NCI-H446 treated with DMSO at 0.1 percent for 48 hours (cell line): ENCODE measurements around the gene LMAN1L.
"Not testable (repeated sequence)": the region's sequence is repeated elsewhere in the genome, so short reads cannot be mapped to it uniquely, and the experiment has no call there.

Experiments
- DNase-seq: peaks from one replicate; lab custom pipeline; 2025; lab: John Stamatoyannopoulos, UW

Gene LMAN1L

DNA sequence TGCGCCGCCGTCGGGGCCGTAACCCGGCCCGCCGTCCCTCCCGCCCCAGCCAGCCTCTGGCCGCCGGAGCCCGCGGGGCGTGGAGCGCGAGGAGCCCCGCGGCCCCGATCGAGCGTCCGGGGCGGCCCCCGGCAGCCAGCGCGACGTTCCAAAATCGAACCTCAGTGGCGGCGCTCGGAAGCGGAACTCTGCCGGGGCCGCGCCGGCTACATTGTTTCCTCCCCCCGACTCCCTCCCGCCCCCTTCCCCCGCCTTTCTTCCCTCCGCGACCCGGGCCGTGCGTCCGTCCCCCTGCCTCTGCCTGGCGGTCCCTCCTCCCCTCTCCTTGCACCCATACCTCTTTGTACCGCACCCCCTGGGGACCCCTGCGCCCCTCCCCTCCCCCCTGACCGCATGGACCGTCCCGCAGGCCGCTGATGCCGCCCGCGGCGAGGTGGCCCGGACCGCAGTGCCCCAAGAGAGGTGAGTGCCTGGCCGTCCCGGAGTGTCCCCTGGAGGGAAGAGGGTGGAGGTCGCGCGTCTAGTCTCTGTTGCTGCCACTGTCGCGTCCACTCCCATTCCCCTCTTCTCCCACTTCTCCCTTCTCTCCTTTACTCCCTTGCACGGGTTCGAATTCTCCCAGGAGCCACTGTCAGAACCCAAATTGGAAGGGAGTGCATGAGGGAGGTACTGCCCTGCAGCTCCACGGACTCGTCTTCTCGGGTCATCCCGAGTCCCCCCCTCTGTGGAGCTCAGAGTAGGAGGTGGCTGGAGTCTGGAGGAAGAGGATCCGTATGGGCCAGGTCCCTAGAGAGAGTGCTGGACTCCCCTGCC, 30.2 kb upstream of the LMAN1L start:
- DNase-seq, result no peak

DNA sequence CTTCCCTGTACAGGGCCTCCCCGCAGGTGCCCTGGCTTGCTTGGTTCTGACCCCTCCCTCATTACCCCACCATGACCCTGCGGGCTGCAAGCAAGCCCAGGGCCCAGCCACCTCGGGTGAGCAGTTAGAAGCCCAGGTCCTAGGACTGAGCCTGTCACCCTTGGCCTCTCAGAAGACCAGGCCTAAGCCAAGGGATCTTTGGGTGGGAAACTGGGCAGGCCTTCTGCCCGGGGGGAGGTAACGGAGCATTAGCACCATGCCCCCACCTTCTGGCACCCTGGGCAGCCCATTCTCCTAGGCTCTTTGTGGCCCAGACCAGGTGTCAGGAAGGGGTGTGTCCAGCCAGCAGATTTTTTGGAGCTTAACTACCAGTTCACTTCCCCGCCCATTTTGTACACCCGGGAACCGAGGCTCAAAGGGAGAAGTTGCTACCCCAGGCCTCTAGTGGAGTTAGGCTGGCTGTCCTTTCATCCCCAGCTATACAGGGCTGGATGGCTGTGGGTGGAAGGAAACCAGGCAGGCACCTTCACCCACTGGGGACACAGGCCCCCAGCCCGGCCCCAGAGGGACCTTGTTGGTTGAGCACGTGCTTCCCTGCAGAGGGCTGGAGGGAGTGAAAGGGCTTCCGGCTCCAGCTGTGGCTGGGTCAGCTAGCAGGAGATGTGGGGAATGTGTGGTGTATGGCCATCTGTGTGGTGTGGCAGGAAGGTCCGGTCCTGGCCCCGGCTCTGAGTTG, 29.4 kb upstream of the LMAN1L start:
- DNase-seq, result no peak

DNA sequence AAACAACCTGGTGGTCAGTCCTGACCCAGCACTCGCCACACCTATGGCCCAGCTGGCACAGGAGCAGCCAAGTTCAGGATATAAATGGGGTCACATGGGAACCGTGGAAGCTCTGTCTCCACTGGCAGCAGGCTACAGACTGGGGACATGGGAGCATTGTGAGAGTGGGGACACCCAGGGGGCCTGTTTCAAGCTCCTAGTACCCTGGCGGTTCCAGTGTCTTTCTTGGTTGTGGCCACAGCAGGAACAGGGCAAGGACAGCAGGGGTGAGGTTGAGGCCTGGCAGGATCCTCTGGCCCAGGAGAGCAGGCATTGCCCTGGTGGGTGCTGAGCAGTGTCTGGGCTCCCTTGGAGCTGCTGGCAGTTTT, 28.8 kb upstream of the LMAN1L start:
- no peak for DNase-seq

DNA sequence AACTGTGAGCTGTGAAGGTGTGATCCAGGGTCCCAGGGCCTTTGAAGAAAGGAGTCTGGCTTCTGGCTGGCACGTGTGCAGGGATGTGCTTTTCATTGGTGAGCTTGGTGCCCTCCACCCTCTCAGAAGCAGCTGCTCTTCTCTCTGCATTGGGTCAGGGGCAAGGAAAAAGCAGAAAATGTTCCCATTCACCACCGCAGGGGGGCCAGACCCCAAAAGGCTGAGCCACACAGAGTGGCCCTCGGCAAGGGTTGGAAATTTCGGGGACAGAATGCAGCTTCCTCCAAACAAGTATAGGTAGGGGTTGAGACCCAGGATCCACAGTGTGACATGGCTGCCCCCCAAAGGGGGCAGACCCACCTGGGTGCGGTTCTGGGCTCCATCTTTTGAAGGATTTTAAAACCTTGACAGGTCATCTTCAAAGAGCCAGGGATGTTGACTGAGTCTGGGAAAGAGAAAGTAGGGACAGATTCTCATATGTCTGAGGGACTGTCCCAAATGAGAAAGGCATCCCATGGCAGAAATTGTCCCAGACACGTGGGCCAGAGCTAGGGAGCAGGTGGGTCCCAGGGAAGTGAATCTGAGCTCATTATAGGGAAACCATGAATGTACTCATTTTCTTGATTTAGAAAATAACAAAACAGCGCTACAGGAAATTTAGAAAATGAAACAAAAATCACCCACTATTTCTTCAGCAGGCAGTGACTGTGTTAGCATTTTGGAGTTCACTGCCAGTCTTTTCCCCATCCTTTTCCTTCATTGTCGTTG, 28.0 kb upstream of the LMAN1L start:
- DNase-seq, result no peak

DNA sequence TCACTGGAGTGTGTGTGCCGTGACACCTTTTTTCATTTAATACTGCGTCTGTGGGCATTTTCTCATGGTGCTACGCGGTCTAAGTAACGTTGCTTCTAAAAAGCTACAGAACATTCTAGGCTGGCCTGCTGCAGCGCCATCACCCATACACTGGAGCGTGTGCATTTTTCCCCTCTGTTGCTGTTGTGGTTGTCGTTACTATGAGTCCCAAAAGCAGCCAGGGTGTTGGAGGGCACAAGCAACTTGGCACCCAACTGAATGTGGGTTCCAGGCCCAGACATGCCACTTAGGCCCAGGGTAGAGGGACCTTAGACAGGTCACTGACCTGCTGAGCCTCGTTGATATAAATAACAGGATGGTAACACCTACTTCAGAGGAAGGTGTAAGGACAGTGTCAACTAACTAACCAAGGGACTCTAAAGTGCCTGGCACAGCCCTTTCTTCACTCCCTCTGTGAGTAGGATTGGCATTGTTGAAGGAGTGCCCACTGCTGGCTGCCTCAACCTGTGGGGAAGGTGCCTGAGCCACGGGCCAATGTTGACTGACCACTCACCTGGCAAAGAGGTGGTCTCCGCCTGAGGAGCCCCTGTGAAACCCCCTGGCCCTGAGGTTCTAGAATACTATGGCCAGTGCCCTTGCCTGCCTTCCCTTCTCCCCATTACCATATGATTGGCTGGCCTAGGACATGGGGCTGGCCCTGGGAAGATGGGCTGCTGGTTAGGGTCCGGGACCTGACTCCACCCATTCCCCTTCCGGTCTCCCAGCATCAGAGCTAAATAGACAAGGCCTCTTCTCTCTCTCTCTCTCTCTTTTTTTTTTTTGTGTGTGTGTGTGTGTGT, 27.2 kb upstream of the LMAN1L start:
- DNase-seq, result no peak

DNA sequence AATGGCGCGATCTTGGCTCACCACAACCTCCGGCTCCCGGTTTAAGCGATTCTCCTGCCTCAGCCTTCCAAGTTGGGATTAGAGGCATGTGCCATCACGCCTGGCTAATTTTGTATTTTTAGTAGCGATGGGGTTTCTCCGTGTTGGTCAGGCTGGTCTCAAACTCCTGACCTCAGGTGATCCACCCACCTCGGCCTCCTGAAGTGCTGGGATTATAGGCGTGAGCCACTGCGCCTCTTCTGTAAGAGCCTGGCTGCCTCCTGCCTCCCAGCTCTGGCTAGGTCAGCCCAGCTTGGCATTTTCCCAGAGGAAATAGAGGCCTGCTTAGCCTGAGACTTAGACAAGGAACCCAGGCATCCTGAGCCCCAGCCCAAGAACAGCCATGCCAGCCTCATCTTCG, 26.6 kb upstream of the LMAN1L start:
- not testable (repeated sequence) for DNase-seq

DNA sequence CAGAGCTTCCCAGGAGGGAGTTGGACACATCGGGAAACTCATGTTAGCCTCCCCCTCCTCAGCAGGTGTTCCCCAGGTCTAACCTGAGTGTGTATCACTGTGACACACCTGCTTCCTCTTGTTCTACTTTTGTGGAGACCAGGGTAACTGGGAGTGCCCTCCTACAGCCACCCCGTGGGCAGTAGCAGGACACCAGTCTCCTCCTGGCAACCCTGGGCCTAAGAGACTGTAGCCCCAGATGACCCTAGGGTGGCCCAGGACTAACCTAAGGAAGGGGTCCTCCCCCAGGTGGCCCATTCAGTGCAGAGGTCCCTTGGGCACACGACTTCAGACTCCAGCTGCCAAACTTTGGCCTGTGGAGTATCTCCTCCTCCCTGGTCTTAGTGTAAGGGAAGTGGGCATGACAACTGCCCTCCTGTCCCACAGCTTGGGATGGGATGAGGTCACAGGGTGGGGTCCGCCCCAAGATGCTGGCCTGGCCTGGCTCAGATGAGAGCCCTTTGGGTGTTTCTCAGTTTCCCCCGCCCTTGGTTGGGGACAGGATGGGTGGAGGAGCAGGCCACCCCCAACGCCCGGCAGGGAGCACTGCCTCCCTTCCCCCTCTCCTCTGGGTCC, 26.0 kb upstream of the LMAN1L start:
- no peak for DNase-seq

DNA sequence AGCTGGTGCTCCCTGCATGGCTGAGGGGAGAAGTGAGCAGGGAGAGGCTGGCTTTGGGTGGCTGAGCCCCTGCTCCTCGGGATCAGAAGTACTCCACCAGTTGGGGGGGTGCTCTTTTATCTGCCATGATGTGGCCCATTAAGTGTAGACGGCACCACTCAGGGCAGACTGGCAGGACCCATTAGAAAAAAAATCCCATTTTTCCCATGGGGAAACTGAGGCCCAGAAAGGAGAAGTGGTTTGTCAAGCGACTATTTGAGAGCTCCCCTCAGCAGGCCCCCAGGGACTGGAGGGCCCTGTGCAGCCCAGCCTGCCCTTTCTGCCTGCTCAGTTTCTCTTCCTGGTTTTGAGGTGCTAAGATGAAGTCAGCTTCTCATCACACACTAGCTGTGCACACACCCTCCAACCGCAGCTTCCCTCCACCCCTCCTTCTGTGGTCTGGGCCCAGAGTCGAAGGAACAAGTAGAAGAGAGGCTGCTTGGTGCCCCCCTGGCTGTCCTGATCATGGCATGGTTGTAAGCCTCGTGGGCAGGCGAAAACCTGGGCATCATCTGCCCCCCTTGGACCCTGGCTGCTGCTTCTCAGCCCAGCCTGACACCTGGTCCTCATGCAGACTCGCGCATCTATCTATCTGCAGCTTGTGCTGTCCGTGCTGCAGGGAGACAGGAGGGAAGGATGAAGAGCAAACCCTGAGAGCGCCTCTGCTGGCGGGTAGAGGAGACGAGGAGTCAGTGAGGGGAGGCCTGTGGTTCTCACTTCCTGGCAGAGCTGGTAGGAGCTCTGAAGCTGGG, 25.2 kb upstream of the LMAN1L start:
- no peak for DNase-seq

DNA sequence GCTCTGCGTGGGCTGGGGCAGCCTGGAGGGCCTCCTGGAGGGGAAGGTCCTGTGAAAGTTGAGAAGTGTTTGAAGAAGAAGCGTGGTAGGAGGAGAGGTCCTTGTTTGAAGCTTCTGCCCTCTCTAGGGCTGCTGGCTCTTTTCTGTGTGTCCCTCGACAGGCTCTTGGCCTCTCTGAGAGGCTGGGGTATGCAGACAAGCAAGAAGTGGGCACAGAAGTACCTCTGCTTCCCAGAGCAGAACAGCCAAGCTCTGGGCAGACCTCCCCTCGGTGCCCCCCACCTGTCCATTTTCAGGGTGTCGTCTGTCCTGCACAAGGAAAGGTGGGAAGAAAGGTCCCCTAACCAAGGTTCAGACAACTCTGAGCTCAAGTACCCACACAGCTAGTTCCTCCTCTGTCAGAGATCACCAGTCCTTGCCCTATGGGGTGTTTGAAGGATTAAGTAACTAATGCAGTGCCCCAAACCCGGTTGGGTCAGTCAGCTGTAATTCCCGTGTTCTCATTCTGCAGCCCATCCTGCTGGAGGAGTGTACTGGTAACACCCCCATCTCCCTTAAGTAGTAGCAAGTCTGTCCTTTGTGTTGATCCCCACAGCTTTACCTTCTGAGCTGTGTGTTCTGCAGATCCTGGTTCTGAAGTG, 24.5 kb upstream of the LMAN1L start:
- no peak for DNase-seq

DNA sequence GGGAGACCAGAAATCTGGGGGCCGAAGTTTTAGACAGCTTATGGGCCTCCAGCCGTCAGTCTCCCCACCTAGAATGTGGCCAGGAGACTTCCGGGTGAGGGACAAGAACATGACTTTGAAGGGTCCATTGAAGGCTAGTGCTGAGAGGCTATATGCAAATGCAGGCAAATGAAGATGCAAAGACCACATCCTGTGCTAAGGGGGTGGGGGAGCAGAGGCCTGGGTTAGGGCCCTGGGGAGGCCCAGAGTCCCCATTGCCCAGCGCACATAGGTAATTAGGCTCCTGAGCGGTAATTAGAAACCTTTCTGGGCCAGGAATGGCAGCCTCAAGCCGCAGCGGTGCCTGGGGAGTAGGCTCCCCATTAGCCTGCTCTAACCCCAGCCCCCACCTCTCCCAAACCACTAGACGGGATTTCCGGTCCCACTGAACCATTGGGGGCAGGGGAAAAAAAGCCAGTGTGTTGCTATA, 23.9 kb upstream of the LMAN1L start:
- no peak for DNase-seq

DNA sequence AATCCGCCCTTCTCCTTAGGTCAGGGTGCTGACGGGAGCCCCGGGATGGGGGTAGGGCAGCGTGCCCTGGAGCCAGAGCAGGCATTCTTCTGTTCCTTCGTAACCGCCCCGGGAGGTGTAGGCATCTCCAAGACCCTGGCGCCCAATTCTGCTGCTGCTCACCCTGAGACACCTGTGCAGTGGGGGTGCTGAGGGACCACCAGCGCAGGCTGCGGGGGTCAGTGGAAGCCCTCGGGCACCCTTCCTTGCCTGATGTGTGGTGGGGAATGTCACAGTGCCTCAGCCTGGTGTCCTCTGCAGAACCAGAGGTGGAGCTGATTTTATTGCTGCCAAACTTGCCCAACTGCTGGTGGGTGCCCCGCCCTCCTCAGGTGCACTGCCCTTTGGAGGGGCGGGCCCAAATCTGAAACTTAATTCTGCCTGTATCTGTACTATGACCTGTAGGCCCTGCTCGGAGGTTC, 23.4 kb upstream of the LMAN1L start:
- no peak for DNase-seq

DNA sequence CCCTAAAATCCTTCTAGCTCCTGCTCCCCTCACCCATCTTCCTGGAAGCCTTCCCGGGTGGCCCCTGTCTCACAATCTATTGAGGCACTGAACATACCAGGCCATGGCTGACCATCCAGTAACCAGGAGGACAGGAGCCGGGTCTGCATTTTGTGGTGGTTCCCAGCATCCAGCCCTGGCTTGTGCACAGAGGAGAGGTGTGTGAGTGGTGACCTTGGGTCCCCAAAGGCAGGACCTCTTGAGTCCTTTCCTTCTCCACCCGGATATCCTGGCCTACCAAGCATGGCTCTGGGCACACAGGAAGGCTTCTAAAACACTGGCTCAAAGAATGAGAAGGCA, 22.9 kb upstream of the LMAN1L start:
- no peak for DNase-seq

DNA sequence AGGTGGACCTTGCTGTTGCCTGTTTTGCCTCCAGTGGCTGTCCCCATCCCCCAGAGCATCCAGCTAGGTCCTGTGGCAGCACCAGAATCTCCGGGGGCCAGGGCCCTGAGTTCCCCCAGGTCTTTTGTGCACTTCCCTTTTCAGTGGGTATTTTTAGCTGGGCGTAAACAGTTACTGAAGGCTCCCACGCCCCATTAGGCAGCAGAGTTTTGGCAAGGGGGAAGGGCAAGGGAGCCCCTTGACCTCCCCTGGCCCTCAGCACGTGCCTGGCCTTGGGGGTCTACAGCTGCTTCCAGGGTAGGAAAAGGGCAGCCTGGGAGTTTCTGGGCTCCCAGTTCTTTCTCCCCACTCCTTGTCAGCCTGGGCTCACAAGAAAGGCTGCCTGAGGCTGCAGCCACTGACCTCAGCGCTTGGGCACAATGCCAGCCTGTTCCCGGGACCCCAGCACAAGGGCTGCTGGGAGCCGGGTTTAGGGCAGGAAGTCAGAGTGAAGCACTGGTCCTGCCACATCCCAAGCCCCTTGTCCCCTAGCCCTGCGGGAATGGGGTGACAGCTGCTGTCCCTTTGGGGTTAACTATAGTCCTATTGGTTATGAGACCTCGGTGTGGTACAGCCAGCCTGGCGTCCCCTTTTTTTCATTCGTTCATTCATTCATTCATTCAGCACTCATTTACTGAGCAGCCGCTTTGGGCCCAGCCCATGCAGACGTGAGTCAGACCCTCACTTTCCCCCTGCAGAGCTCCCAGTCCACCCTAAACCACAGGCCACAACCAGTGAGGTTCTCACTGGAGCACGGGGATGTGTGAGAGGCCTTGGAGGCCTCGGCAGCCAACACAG, 22.3 kb upstream of the LMAN1L start:
- DNase-seq, result no peak

DNA sequence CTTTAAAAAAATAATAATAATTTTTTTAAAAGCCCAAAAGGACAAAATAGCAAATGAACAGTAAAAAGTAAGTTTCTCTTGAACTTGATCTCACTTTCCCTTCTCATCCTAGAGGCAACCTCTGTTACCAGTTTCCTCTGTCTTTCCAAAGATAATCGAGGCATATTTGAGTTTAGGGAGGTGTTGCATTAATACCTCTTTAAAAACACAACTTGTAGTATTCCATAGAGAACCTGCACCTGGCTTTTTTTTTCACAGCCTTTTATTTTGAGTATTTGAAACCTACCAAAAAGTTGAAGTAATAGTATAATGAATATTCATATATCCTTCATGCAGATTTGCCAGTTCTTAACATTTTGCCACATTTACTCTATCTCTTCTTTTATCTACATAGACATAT, 21.6 kb upstream of the LMAN1L start:
- no peak for DNase-seq

DNA sequence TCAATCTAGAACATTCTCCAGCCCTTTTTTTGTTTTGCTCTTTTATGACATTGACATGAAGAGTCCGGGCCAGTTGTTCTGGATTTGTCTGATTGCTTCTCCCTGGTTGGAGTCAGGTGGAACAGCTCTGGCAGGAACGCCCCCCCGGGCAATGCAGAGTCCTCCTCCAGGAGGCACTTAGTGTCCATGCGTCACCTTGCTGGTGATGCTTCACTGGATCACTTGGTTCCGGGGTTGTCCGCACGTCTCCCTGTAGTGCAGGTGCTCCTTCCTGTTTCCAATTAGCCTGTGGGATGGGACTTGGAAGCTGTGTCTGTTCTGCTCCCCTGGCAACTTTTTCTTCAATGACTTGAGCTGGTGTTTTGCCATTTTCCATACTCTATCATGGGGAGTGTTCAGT, 21.0 kb upstream of the LMAN1L start:
- no peak for DNase-seq

DNA sequence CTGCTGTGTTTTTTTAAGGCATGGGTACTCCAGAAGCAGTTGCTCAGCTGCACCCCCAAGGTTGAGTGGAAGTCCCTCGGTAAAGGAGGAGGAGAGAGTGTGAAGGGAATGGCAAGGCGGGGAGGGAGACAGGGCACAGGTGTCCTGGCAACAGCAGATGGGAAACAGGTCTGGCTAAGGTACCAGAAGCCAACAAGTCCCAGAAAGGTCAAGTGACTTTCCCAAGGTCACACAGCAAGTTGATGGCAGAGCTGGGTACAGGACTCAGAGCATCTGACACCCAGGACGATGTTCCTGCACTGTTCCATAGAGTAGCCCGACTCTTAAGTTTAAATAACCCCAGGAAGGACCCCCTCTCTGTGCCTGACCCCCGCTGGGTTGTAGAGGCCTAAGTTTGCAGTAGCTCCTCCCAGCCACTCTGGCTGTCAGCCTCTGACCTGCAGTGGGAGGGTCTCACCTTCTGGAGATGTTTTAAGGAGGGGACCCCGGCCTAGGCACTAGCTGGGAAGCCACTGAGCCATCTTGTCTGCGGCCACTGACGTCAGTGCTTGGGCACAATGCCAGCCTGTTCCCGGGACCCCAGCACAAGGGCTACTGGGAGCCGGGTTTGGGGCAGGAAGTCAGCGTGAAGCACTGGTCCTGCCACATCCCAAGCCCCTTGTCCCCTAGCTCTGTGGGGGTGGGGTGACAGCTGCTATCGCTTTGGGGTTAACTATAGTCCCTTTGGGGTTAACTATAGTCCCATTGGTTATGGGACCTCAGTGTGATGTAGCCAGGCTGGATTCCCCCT, 20.2 kb upstream of the LMAN1L start:
- DNase-seq, result no peak

DNA sequence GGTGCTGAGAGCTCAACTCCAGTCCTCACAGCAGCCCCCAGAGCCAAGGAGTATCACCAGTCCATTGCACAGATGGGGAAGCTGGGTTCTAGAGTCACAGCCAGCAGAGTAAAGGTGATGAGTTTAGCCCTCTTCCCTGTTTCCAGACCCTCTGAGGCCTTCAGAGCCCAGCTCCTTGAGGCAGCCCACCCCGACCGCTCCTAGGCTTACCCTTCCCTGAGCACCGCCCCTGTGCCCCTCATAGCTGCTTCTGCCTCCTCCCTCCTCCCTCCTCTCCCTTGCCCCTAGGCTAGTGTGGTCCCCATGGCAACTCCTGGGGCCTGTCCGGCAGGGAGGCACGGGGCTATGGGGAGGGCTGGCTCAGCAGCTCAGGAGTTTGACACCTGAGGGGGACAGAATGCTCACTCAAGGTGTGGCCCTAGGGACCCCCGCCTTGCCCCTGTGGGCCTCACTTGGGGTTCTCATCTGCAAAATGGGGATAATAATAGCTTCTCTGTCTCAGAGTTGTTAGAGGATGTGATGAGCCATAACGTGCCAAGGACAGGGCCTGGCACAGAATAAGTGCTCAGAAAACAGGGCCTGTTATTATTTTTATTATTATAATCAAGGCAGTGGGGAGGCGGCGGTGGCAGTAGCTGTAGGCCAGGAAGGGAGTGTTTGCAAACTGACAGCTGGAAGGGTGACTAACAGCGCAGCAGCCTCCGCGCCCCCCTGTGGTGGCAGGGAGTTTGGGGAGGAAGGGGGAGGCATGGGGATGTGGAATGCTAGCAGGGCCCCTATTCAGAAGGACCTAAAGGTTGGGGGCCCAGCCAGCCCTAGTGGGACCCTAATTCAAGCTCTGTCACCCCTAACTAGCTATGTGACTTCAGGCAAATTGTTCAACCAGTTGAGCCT, 19.3 kb upstream of the LMAN1L start:
- DNase-seq, result no peak
